AG10803 (cell line): ENCODE results near the gene CTAG1B.
"Not testable (repeated sequence)": the region's sequence is repeated elsewhere in the genome, so short reads cannot be mapped to it uniquely, and the experiment has no call there.

Source experiments
- DNase-seq: peaks from one replicate; pipeline ENCODE4 v3.0.0; 2010; ENCODE audit warnings: low read depth
- H3K4me3 ChIP-seq: 2 replicates; pipeline ENCODE4 v1.5.1; 2011; ENCODE audit warnings: mild to moderate bottlenecking, low read length, control low read depth
- CTCF ChIP-seq: conservative IDR thresholded peaks from 2 replicates; pipeline ENCODE4 v1.5.1; 2011; ENCODE audit warnings: mild to moderate bottlenecking, low read length, control low read depth, inconsistent platforms

CTAG1B gene

GRCh38 chrX:154649503-154650220 is 30.6 kb upstream of the CTAG1B start:
- no peak overlapping the region for H3K4me3 ChIP-seq
- no peak for TF ChIP-seq CTCF
- no peak for DNase-seq

DNA sequence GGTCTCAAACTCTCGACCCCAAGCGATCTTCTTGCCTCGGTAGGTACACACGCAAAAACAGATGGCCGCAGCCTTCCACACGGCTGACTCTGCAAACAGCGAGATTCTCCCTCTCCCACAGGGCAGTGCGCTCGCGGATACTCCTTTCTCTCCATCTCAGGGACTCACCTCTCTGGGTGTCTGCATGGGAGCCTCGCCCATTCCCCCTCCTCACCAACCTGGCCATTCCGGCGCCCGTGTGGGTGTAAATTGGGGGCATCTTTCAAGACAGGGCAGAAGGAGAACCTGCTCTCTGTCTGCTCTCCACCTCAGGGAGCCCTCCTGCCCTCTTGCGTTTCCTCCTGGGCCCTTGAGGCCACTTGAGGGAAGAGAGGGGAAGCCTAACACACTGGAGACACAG is 29.8 kb upstream of the CTAG1B start:
- TF ChIP-seq CTCF: no peak
- H3K4me3 ChIP-seq: no peak overlapping the region
- no peak for DNase-seq

DNA sequence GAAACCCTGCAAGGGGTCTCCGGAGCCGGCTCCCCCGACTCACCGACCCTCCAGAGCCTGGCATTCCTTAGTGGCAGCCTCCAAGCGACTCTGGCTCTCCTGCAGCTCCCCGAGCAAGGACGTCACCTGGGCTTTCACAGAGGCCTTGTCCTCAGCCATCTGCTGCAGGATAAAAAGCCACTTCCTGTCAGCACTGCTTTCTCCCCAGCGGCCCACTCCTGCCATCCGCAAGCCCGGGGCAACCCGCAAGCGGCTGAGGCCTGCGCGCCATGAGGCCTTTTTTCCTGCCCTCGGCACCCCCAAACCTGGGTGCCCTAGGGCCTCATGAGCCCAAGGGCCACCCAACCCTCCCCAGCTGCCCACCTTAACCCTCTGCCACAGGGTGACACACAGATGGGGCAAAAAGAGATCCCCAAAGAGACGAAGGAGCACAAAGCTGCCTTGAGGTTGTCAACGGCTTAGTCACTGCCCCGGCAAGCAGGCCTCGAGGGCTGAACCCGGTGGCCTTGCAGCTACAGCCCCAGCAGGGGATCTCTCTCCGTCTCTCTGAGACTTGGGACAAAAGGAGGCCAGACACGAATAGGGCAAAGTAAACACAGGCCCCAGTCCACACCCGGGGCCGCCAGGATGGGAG is 26.8 kb upstream of the CTAG1B start:
- DNase-seq, H3K4me3 ChIP-seq: not testable (repeated sequence)

GRCh38 chrX:154643708-154644107 is 24.6 kb upstream of the CTAG1B start:
- not testable (repeated sequence) for DNase-seq, H3K4me3 ChIP-seq

GRCh38 chrX:154641740-154642139 is 22.7 kb upstream of the CTAG1B start:
- H3K4me3 ChIP-seq, DNase-seq: not testable (repeated sequence)

GRCh38 chrX:154633661-154634060 is 14.6 kb upstream of the CTAG1B start:
- DNase-seq, H3K4me3 ChIP-seq: not testable (repeated sequence)

- H3K4me3 ChIP-seq, DNase-seq: not testable (repeated sequence)
Measured at GRCh38 chrX:154630949-154631348, 11.9 kb upstream of the CTAG1B start.

DNA sequence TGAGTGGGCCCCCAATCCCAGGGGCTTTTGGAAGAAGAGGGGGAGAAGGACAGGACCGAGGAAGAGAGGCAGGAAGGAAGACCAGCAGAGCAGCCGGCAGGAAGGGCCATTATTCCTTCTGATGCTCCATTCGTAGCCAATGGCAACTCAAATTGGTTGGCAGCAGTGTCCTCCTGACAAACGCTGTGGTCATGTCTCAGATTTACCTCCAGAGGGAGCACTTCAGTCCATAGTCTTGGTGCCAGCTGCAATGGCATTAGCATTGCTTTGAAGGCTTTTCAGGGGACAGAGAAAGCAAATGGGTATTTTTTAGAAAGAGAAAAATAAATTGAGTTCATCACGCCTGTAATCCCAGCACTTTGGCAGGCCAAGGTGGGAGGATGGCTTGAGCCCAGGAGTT is 9.9 kb upstream of the CTAG1B start:
- not testable (repeated sequence) for DNase-seq, H3K4me3 ChIP-seq

GRCh38 chrX:154620767-154621414 is 1.8 kb upstream of the CTAG1B start:
- DNase-seq, H3K4me3 ChIP-seq: not testable (repeated sequence)

- DNase-seq, H3K4me3 ChIP-seq: not testable (repeated sequence)
Measured at GRCh38 chrX:154613586-154613985, 5.5 kb downstream of the CTAG1B start.

GRCh38 chrX:154611146-154611545 is 7.9 kb downstream of the CTAG1B start:
- H3K4me3 ChIP-seq, DNase-seq: not testable (repeated sequence)

- H3K4me3 ChIP-seq, DNase-seq: not testable (repeated sequence)
Measured at GRCh38 chrX:154608823-154609222, 10.3 kb downstream of the CTAG1B start.

DNA sequence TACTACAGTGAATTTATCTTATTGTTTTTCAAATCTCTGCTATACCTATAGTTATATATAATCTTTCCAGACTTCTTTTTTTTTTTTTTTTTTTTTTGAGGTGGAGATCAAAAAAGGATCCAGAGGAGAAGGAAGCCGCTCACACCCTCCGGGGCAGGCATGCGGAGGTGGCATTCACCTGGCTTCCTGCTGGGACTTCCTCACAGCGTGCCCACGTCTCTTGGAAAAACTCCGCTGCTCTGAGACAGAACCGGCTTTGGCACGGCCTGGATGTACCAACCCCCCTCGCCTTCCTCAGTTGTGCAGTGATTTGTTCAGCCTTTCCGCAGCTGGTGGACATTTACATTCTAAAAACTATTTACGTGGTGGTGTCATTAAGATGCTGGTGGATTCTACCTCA is 11.1 kb downstream of the CTAG1B start:
- not testable (repeated sequence) for DNase-seq, H3K4me3 ChIP-seq
